SK-N-SH (cell line): ENCODE data around the gene LMBR1. TPM values are rescaled to one million over a fixed set of nuclear protein-coding genes. Genes with fewer than 3 reads are reported as not detected.

Source experiments
- CTCF ChIA-PET: fragments of 300-600, 350-600 bp; formaldehyde crosslinking; extraction: SDS; loops from one replicate; lab custom pipeline; 2021; lab: Yijun Ruan, JAX
- POLR2A ChIA-PET: fragments of 350-600 bp; sonication (Branson Sonifier 250); formaldehyde crosslinking; extraction: SDS; loops from one replicate; lab custom pipeline; 2020; ENCODE audit warnings: antibody characterized with exemption, inconsistent platforms; lab: Yijun Ruan, JAX
- DNase-seq: peaks from one replicate; pipeline ENCODE4 v3.0.0; 2012
- H2AFZ ChIP-seq: fragments of 200-600 bp; sonication (generic); 2 replicates; pipeline ENCODE4 v1.8.1; 2016; ENCODE audit warnings: antibody characterized with exemption, mild to moderate bottlenecking, low read depth
- H3F3A ChIP-seq: fragments of 200-600 bp; sonication (generic); replicated peaks from 2 replicates; pipeline ENCODE3; 2016; ENCODE audit warnings: antibody characterized with exemption, mild to moderate bottlenecking; ENCODE audit not compliant: insufficient read depth
- H3K27ac ChIP-seq, 2 experiments: fragments of 200-500 bp in 1 of 2; fragments of 200-600 bp in 1 of 2; sonication (Bioruptor generic) in 1 of 2; sonication (generic), shearing (Covaris generic) in 1 of 2; 2 replicates each; pipeline versions ENCODE4 v1.5.1 to v1.6.1; 2014 to 2016; ENCODE audit warnings: low read depth in 2 of 2, inconsistent platforms in 1 of 2, low read length in 1 of 2, mild to moderate bottlenecking in 1 of 2, mixed read lengths in 1 of 2
- H3K27me3 ChIP-seq: fragments of 200-600 bp; sonication (generic), shearing (Covaris generic); 2 replicates; pipeline ENCODE4 v1.6.1; 2016; ENCODE audit warnings: mixed run types; ENCODE audit not compliant: insufficient read depth
- H3K36me3 ChIP-seq, 2 experiments: fragments of 200-500 bp in 1 of 2; fragments of 200-600 bp in 1 of 2; sonication (Bioruptor generic) in 1 of 2; sonication (generic) in 1 of 2; replicated peaks in 1 of 2; 2 replicates each; pipeline versions ENCODE3 to v1.5.1; 2014 to 2016; ENCODE audit warnings: low read length in 1 of 2, mild to moderate bottlenecking in 1 of 2; ENCODE audit not compliant: insufficient read depth in 2 of 2, control insufficient read depth in 1 of 2
- H3K4me1 ChIP-seq, 2 experiments: fragments of 200-500 bp in 1 of 2; fragments of 200-600 bp in 1 of 2; sonication (Bioruptor generic) in 1 of 2; sonication (generic), shearing (Covaris generic) in 1 of 2; 2 replicates each; pipeline versions ENCODE4 v1.5.1 to v1.6.1; 2014 to 2016; ENCODE audit warnings: low read depth in 1 of 2, low read length in 1 of 2, mixed run types in 1 of 2; ENCODE audit not compliant: insufficient read depth in 2 of 2, control insufficient read depth in 1 of 2
- H3K4me2 ChIP-seq: fragments of 200-600 bp; sonication (generic), shearing (Covaris generic); 2 replicates; pipeline ENCODE4 v1.6.1; 2017; ENCODE audit warnings: mixed run types
- H3K4me3 ChIP-seq, 2 experiments: fragments of 200-500 bp in 1 of 2; fragments of 200-600 bp in 1 of 2; sonication (Bioruptor generic) in 1 of 2; sonication (generic), shearing (Covaris generic) in 1 of 2; 2 replicates each; pipeline versions ENCODE4 v1.5.1 to v1.8.1; 2014 to 2016; ENCODE audit warnings: low read depth in 2 of 2, inconsistent platforms in 1 of 2, low read length in 1 of 2, mild to moderate bottlenecking in 1 of 2, mixed read lengths in 1 of 2, moderate library complexity in 1 of 2
- H3K79me2 ChIP-seq: fragments of 200-600 bp; sonication (generic); 2 replicates; pipeline ENCODE4 v1.8.1; 2017; ENCODE audit warnings: mild to moderate bottlenecking; ENCODE audit not compliant: insufficient read depth
- H3K9ac ChIP-seq: fragments of 200-600 bp; sonication (generic); 2 replicates; pipeline ENCODE4 v1.6.1; 2017; ENCODE audit warnings: mixed run types
- H3K9me2 ChIP-seq: fragments of 200-600 bp; sonication (generic); 2 replicates; pipeline ENCODE4 v1.6.1; 2017; ENCODE audit warnings: mixed run types
- H3K9me3 ChIP-seq: fragments of 200-600 bp; sonication (generic); 2 replicates; pipeline ENCODE4 v1.6.1; 2017; ENCODE audit warnings: mixed run types, mild to moderate bottlenecking, moderate library complexity
- H4K20me1 ChIP-seq: fragments of 200-600 bp; sonication (generic); 2 replicates; pipeline ENCODE4 v1.6.1; 2017; ENCODE audit warnings: mild to moderate bottlenecking, mixed run types; ENCODE audit not compliant: insufficient read depth
- CTCF ChIP-seq: fragments of 200-600 bp; sonication (generic); IDR thresholded peaks from 2 replicates; pipeline ENCODE4 v1.6.1; 2017; ENCODE audit warnings: antibody characterized with exemption, mild to moderate bottlenecking, moderate library complexity
- EP300 ChIP-seq, 2 experiments: IDR thresholded peaks; 2 replicates each; pipeline versions ENCODE4 v1.4.0 to v1.6.1; 2012; ENCODE audit warnings: borderline replicate concordance in 1 of 2, low read depth in 1 of 2, low read length in 1 of 2
- FOSL2 ChIP-seq: IDR thresholded peaks from 2 replicates; pipeline ENCODE4 v1.4.0; 2012; ENCODE audit warnings: low read depth, mild to moderate bottlenecking, moderate library complexity, borderline replicate concordance
- FOXJ3 ChIP-seq: sonication (generic); formaldehyde crosslinking; IDR thresholded peaks from 2 replicates; pipeline ENCODE4 v1.5.1; 2020; ENCODE audit warnings: mild to moderate bottlenecking, missing genetic modification reagents
- FOXM1 ChIP-seq: IDR thresholded peaks from 2 replicates; pipeline ENCODE4 v1.4.0; 2012; ENCODE audit warnings: low read depth, mild to moderate bottlenecking
- GATA2 ChIP-seq: sonication (generic); formaldehyde crosslinking; IDR thresholded peaks from 2 replicates; pipeline ENCODE4 v1.5.0; 2020; ENCODE audit warnings: mild to moderate bottlenecking, missing genetic modification reagents
- IRF3 ChIP-seq: fragments of 150-350 bp; IDR thresholded peaks from 2 replicates; pipeline ENCODE4 v1.6.1; 2016; ENCODE audit warnings: mild to moderate bottlenecking, low read depth, low read length
- MEF2A ChIP-seq: IDR thresholded peaks from 2 replicates; pipeline ENCODE4 v1.4.0; 2012; ENCODE audit warnings: low read depth, borderline replicate concordance
- PBX3 ChIP-seq: IDR thresholded peaks from 2 replicates; pipeline ENCODE4; 2012
- POLR2AphosphoS5 ChIP-seq: IDR thresholded peaks from 2 replicates; pipeline ENCODE4 v1.6.1; 2012; ENCODE audit warnings: low read depth, low read length
- RAD21 ChIP-seq: IDR thresholded peaks from 2 replicates; pipeline ENCODE4 v1.6.1; 2012; ENCODE audit warnings: mild to moderate bottlenecking, low read length
- RCOR1 ChIP-seq: fragments of 150-350 bp; IDR thresholded peaks from 2 replicates; pipeline ENCODE4 v1.6.1; 2017; ENCODE audit warnings: antibody characterized with exemption, low read length
- SIN3A ChIP-seq: IDR thresholded peaks from 2 replicates; pipeline ENCODE4 v1.6.1; 2012; ENCODE audit warnings: low read depth, mild to moderate bottlenecking, low read length, moderate library complexity, borderline replicate concordance
- TAF1 ChIP-seq: IDR thresholded peaks from 2 replicates; pipeline ENCODE4 v1.6.1; 2012; ENCODE audit warnings: low read depth, mild to moderate bottlenecking, low read length, moderate library complexity, borderline replicate concordance
- TEAD4 ChIP-seq: IDR thresholded peaks from 2 replicates; pipeline ENCODE4 v1.4.0; 2012; ENCODE audit warnings: mild to moderate bottlenecking, borderline replicate concordance; ENCODE audit not compliant: insufficient read depth
- USF1 ChIP-seq: IDR thresholded peaks from 2 replicates; pipeline ENCODE4 v1.4.0; 2012; ENCODE audit warnings: low read depth, borderline replicate concordance
- USF2 ChIP-seq: fragments of 150-350 bp; IDR thresholded peaks from 2 replicates; pipeline ENCODE4 v1.6.1; 2017; ENCODE audit warnings: antibody characterized with exemption, low read length, low read depth, borderline replicate concordance
- YY1 ChIP-seq: IDR thresholded peaks from 2 replicates; pipeline ENCODE4 v1.4.0; 2012; ENCODE audit warnings: low read depth, mild to moderate bottlenecking
- WGBS: methylation state at CpG from one replicate; pipeline ENCODE4 v1.1.6; 2017; ENCODE audit warnings: low lambda C conversion rate; 5-methylcytosine and 5-hydroxymethylcytosine counted together
- polyA plus RNA-seq, 3 experiments: library from polyadenylated mRNA; depleted of rRNA; stranded (reverse); fragments of >200 nt; gene quantifications; 2 replicates each; pipeline ENCODE4 v1.2.3, GENCODE V29; 2012

The LMBR1 gene
- polyA plus RNA-seq, 1 of the 3 experiments (the other 2 are of a cell fraction), result 24.6 TPM

- Histone ChIP-seq H3K9me2 (no peaks in the 10 kb centered on the region), H3K79me2 (no peaks in the 10 kb centered on the region), H3K27me3 (no peaks in the 10 kb centered on the region), H3K4me1 (no peaks in the 10 kb centered on the region; a peak in 1 of 4 replicates), H3K36me3 (no peaks in the 10 kb centered on the region), H3K4me3 (no peak overlapping the region), H3K9me3 (no peaks in the 10 kb centered on the region), H3K4me2 (no peak overlapping the region), H3K9ac (no peak overlapping the region), H2AFZ (no peak overlapping the region), H4K20me1 (no peaks in the 10 kb centered on the region), H3K27ac (no peak overlapping the region), H3F3A (no peaks in the 10 kb centered on the region)
- POLR2A ChIA-PET, result no interaction called here
- DNase-seq, result no peak
- 71% methylated on average over 8 of the region's 8 CpGs for WGBS
- CTCF ChIA-PET, result no interaction called here
- TF ChIP-seq RCOR1 (no peak), PBX3 (no peak), SIN3A (no peak), RAD21 (no peak), GATA2 (CRISPR knock-in tag) (no peak), FOXJ3 (no peak)
Measured at GRCh38 chr7:156897673-156898072, 4.7 kb upstream of the LMBR1 start.

- no peak overlapping the region for H2AFZ ChIP-seq
- no peak overlapping the region for H3K4me3 ChIP-seq
- ChIA-PET CTCF (no interaction called here), POLR2A (no interaction called here)
- no peak overlapping the region for H3K27ac ChIP-seq
- no peaks in the 10 kb centered on the region for H3K27me3 ChIP-seq
- no peaks in the 10 kb centered on the region for H3K9me3 ChIP-seq
- H3K9me2 ChIP-seq, result no peaks in the 10 kb centered on the region
- TF ChIP-seq TAF1, result no peak
- no peak for TF ChIP-seq USF2
- no peak for TF ChIP-seq MEF2A
- TF ChIP-seq FOXJ3, result no peak
- TF ChIP-seq IRF3, result no peak
- no peak for TF ChIP-seq FOSL2
- no peak for TF ChIP-seq EP300 (IDR thresholded peaks at IDR 0.05; ENCODE audit: borderline replicate concordance in 1 of 2, low read depth in 1 of 2, low read length in 1 of 2)
- no peak for TF ChIP-seq CTCF
- no peak for TF ChIP-seq SIN3A
- TF ChIP-seq USF1, result no peak
- TF ChIP-seq YY1, result no peak
- no peak for TF ChIP-seq RCOR1
- no peak for TF ChIP-seq POLR2AphosphoS5
- no peak for TF ChIP-seq FOXM1
- no peak for TF ChIP-seq TEAD4
- H3K9ac ChIP-seq, result no peak overlapping the region
- peaks cover 9% of the 10 kb centered on the region for H3K79me2 ChIP-seq
- peaks cover 5% of the 10 kb centered on the region for H3F3A ChIP-seq
- no peak overlapping the region for H3K4me2 ChIP-seq
- no peaks in the 10 kb centered on the region for H3K36me3 ChIP-seq
- DNase-seq, result no peak
- peaks cover 5 to 6% of the 10 kb centered on the region in 2 experiments; a peak in 3 of 4 replicates for H3K4me1 ChIP-seq
- peaks cover 3% of the 10 kb centered on the region; the same call in 1 of the 2 replicates for H4K20me1 ChIP-seq
- 76% methylated on average over 5 of the region's 5 CpGs for WGBS
Measured at GRCh38 chr7:156896388-156897022, 3.5 kb upstream of the LMBR1 start.
